Type B pancreatic cell (in vitro differentiated cells): ENCODE results near the gene MAP2K6. TPM values are rescaled to one million over a fixed set of nuclear protein-coding genes. Genes with fewer than 3 reads are reported as not detected.

Source experiments
- DNase-seq: peaks from one replicate; pipeline ENCODE4 v3.0.0; 2021; ENCODE audit warnings: mixed read lengths; ENCODE audit not compliant: unreplicated experiment; ENCODE audit errors: extremely low spot score
- H3K27ac Mint-ChIP-seq: 2 replicates; pipeline ENCODE4 v1.8.0; 2021; ENCODE audit warnings: mild to moderate bottlenecking, mixed read lengths
- H3K27me3 Mint-ChIP-seq: 2 replicates; pipeline ENCODE4 v1.8.0; 2021; ENCODE audit warnings: mixed read lengths
- H3K36me3 Mint-ChIP-seq: 2 replicates; pipeline ENCODE4 v1.8.0; 2021; ENCODE audit warnings: mixed read lengths
- H3K4me1 Mint-ChIP-seq: one replicate; pipeline ENCODE4 v1.8.0; 2021; ENCODE audit warnings: mixed read lengths; ENCODE audit not compliant: unreplicated experiment
- H3K4me3 Mint-ChIP-seq: 2 replicates; pipeline ENCODE4 v1.8.0; 2021; ENCODE audit warnings: mild to moderate bottlenecking, mixed read lengths
- H3K9me3 Mint-ChIP-seq: 2 replicates; pipeline ENCODE4 v1.8.0; 2021; ENCODE audit warnings: mixed read lengths
- CTCF ChIP-seq: fragments of 200-600 bp; sonication (generic); conservative IDR thresholded peaks from 2 replicates; pipeline ENCODE4 v1.5.0; 2021; ENCODE audit warnings: antibody characterized with exemption, mild to moderate bottlenecking
- total RNA-seq: library from RNA; stranded (reverse); gene quantifications from 2 replicates; pipeline ENCODE4 v1.2.1, GENCODE V29; 2021; ENCODE audit warnings: low replicate concordance

MAP2K6 gene
- total RNA-seq, 1 donor from 2014 or later = 28.8 TPM

- H3K27ac Mint-ChIP-seq = no peak overlapping the region
- no peaks in the 10 kb centered on the region for H3K9me3 Mint-ChIP-seq
- no peak for TF ChIP-seq CTCF
- H3K4me1 Mint-ChIP-seq = peaks cover 1% of the 10 kb centered on the region
- no peak for DNase-seq
- no peaks in the 10 kb centered on the region for H3K27me3 Mint-ChIP-seq
- H3K4me3 Mint-ChIP-seq = no peak overlapping the region
- peaks cover 49% of the 10 kb centered on the region for H3K36me3 Mint-ChIP-seq
These were observed 124.3 kb downstream of the MAP2K6 start for GRCh38 chr17:69538795-69539194.

GRCh38 chr17:69539274-69539673 is 124.8 kb downstream of the MAP2K6 start:
- Mint-ChIP-seq H3K36me3 (peaks cover 46% of the 10 kb centered on the region), H3K27ac (no peak overlapping the region)
- DNase-seq = no peak

GRCh38 chr17:69539781-69540319 is 125.4 kb downstream of the MAP2K6 start:
- H3K36me3 Mint-ChIP-seq = peaks cover 43% of the 10 kb centered on the region
- H3K4me1 Mint-ChIP-seq = no peaks in the 10 kb centered on the region
- H3K27me3 Mint-ChIP-seq = no peaks in the 10 kb centered on the region
- no peak overlapping the region for H3K27ac Mint-ChIP-seq
- H3K9me3 Mint-ChIP-seq = no peaks in the 10 kb centered on the region
- no peak overlapping the region for H3K4me3 Mint-ChIP-seq
- no peak for DNase-seq
- no peak for TF ChIP-seq CTCF

More at GRCh38 chr17:69539274-69539673, 124.8 kb downstream of the MAP2K6 start:
- Mint-ChIP-seq H3K4me3 (no peak overlapping the region), H3K27me3 (no peaks in the 10 kb centered on the region), H3K4me1 (no peaks in the 10 kb centered on the region), H3K9me3 (no peaks in the 10 kb centered on the region)
- no peak for TF ChIP-seq CTCF

GRCh38 chr17:69540356-69540755 is 125.9 kb downstream of the MAP2K6 start:
- Mint-ChIP-seq H3K4me3 (no peak overlapping the region), H3K36me3 (peaks cover 41% of the 10 kb centered on the region), H3K27ac (no peak overlapping the region), H3K9me3 (no peaks in the 10 kb centered on the region), H3K4me1 (no peaks in the 10 kb centered on the region), H3K27me3 (no peaks in the 10 kb centered on the region)
- no peak for DNase-seq
- no peak for TF ChIP-seq CTCF

- H3K27me3 Mint-ChIP-seq = no peaks in the 10 kb centered on the region
- peaks cover 26% of the 10 kb centered on the region for H3K36me3 Mint-ChIP-seq
- no peaks in the 10 kb centered on the region for H3K9me3 Mint-ChIP-seq
- no peak overlapping the region for H3K27ac Mint-ChIP-seq
- TF ChIP-seq CTCF = no peak
- DNase-seq = no peak
- no peaks in the 10 kb centered on the region for H3K4me1 Mint-ChIP-seq
- no peak overlapping the region for H3K4me3 Mint-ChIP-seq
These were observed 132.7 kb downstream of the MAP2K6 start for GRCh38 chr17:69547230-69547629.

GRCh38 chr17:69547947-69548346 is 133.4 kb downstream of the MAP2K6 start:
- no peaks in the 10 kb centered on the region for H3K9me3 Mint-ChIP-seq
- DNase-seq = no peak
- no peaks in the 10 kb centered on the region for H3K27me3 Mint-ChIP-seq
- H3K27ac Mint-ChIP-seq = no peak overlapping the region
- H3K36me3 Mint-ChIP-seq = peaks cover 20% of the 10 kb centered on the region
- TF ChIP-seq CTCF = no peak
- no peaks in the 10 kb centered on the region for H3K4me1 Mint-ChIP-seq
- no peak overlapping the region for H3K4me3 Mint-ChIP-seq
